Glutamatergic neuron (in vitro differentiated cells): ENCODE measurements around the gene ACKR4. TPM values are rescaled to one million over a fixed set of nuclear protein-coding genes. Genes with fewer than 3 reads are reported as not detected.
"Not testable (repeated sequence)": the region's sequence is repeated elsewhere in the genome, so short reads cannot be mapped to it uniquely, and the experiment has no call there.

Source experiments
- DNase-seq: peaks from one replicate; pipeline ENCODE4 v3.0.0; 2022
- H3K27ac Mint-ChIP-seq: one replicate; pipeline ENCODE4 v1.8.0; 2020; ENCODE audit warnings: mild to moderate bottlenecking, mixed read lengths, inconsistent platforms; ENCODE audit not compliant: unreplicated experiment
- H3K27me3 Mint-ChIP-seq: one replicate; pipeline ENCODE4 v1.8.0; 2020; ENCODE audit warnings: mild to moderate bottlenecking, moderate library complexity, mixed read lengths, inconsistent platforms; ENCODE audit not compliant: unreplicated experiment
- H3K36me3 Mint-ChIP-seq: one replicate; pipeline ENCODE4 v1.8.0; 2020; ENCODE audit warnings: mild to moderate bottlenecking, mixed read lengths, inconsistent platforms; ENCODE audit not compliant: unreplicated experiment
- H3K4me1 Mint-ChIP-seq: one replicate; pipeline ENCODE4 v1.8.0; 2020; ENCODE audit warnings: mild to moderate bottlenecking, low read depth, mixed read lengths, inconsistent platforms; ENCODE audit not compliant: unreplicated experiment
- H3K4me3 Mint-ChIP-seq: one replicate; pipeline ENCODE4 v1.8.0; 2020; ENCODE audit warnings: mild to moderate bottlenecking, mixed read lengths, inconsistent platforms; ENCODE audit not compliant: unreplicated experiment
- H3K9me3 Mint-ChIP-seq: one replicate; pipeline ENCODE4 v1.8.0; 2020; ENCODE audit warnings: mild to moderate bottlenecking, moderate library complexity, mixed read lengths, inconsistent platforms; ENCODE audit not compliant: unreplicated experiment
- total RNA-seq: library from RNA; stranded (reverse); fragmentation: NEBNext Ultra II Directional; extraction: Animal tissue kit (Norgen Biotek cat#: 25700); gene quantifications from one replicate; pipeline ENCODE4 v1.2.1, GENCODE V29; 2021; ENCODE audit not compliant: unreplicated experiment
- TF ChIP-seq, protein P1 (sequence below): fragments of 200-600 bp; sonication (generic); IDR thresholded peaks from one replicate; pipeline ENCODE4 v1.5.0; 2021; ENCODE audit not compliant: partially characterized antibody, unreplicated experiment

The ACKR4 gene
- total RNA-seq, 1 donor from 2014 or later, result 0.22 TPM

DNA sequence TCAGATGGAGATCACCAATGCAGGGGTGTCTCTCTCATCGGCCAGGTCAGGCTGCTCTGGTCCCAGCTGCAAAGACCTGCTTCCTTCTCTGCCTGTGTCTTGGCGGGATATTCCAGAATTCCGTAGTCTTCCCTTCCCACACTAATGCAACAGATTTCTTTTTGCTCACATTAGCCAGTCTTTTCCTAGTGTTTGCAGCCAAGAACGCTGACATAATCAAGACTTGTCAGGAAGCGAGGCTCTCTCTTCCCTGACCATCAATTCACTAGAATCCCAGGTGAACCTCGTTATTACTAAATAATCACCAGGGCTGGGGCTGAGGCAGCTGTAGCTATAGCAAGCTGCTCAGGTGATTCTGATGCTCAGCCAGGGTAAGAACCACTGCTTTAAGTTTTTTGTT lies 43.2 kb upstream of the ACKR4 start:
- Mint-ChIP-seq H3K4me1 (peaks cover 4% of the 10 kb centered on the region), H3K9me3 (no peaks in the 10 kb centered on the region), H3K27ac (no peak overlapping the region), H3K4me3 (no peak overlapping the region), H3K27me3 (peaks cover 4% of the 10 kb centered on the region), H3K36me3 (no peaks in the 10 kb centered on the region)
- TF ChIP-seq, protein P1, sequence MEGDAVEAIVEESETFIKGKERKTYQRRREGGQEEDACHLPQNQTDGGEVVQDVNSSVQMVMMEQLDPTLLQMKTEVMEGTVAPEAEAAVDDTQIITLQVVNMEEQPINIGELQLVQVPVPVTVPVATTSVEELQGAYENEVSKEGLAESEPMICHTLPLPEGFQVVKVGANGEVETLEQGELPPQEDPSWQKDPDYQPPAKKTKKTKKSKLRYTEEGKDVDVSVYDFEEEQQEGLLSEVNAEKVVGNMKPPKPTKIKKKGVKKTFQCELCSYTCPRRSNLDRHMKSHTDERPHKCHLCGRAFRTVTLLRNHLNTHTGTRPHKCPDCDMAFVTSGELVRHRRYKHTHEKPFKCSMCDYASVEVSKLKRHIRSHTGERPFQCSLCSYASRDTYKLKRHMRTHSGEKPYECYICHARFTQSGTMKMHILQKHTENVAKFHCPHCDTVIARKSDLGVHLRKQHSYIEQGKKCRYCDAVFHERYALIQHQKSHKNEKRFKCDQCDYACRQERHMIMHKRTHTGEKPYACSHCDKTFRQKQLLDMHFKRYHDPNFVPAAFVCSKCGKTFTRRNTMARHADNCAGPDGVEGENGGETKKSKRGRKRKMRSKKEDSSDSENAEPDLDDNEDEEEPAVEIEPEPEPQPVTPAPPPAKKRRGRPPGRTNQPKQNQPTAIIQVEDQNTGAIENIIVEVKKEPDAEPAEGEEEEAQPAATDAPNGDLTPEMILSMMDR, result no peak
- DNase-seq, result no peak

DNA sequence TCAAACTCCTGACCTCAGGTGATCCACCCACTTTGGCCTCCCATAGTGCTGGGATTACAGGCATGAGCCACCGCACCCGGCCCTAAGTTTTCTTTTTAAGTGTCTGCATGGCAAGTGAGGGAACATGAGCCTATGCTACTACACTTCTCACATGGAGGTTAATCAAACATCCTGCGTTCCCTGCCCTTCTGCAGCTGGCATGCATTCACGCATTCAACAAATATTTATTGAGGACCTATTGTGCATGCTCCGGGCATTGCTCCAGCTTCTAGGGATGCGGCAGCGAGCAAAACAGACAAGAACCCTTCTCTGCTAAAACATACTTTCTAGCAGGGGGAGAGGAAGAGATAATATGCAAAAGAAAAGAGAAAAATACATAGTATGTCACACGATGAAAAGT lies 42.6 kb upstream of the ACKR4 start:
- Mint-ChIP-seq H3K4me3 (no peak overlapping the region), H3K9me3 (no peaks in the 10 kb centered on the region), H3K27me3 (peaks cover 4% of the 10 kb centered on the region), H3K27ac (no peak overlapping the region), H3K36me3 (no peaks in the 10 kb centered on the region), H3K4me1 (peaks cover 4% of the 10 kb centered on the region)
- TF ChIP-seq, protein P1, result no peak
- no peak for DNase-seq

DNA sequence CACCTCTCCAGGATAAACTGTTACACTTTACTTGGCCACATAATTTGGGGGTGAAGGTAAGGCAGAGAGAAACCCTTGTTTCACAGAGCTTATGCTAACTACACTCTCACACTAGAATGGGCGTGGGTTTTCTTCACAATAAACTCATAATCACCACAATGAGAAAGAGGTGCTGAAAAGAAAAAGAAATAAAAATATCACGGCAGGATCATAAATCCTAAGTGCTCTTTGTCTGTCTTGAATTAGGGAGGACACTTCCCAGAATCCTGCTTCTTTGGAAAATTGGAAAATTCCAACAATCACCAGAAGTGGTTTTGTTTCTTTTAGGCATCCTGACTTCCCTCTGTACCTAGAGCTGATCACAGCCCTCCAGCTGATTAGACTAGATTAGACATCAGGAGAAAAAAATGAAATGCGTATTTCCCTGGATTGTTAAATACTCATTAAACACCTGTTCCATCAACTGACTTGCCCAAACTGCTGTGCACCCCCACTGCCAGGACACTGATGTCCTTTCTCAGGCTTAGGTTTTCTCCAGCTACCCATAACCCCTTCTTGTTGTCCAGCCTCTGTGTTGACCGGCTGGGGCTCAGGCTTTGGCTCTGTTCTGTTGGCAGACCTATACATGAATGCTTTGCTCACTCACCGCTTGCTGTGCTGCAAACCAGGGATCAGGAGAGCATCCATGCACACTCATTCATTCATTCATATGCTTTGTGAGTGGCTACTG lies 41.6 kb upstream of the ACKR4 start:
- no peak overlapping the region for H3K27ac Mint-ChIP-seq
- peaks cover 4% of the 10 kb centered on the region for H3K27me3 Mint-ChIP-seq
- DNase-seq, result no peak
- H3K9me3 Mint-ChIP-seq, result no peaks in the 10 kb centered on the region
- no peak overlapping the region for H3K4me3 Mint-ChIP-seq
- H3K4me1 Mint-ChIP-seq, result peaks cover 4% of the 10 kb centered on the region
- TF ChIP-seq, protein P1, result no peak
- H3K36me3 Mint-ChIP-seq, result no peaks in the 10 kb centered on the region

DNA sequence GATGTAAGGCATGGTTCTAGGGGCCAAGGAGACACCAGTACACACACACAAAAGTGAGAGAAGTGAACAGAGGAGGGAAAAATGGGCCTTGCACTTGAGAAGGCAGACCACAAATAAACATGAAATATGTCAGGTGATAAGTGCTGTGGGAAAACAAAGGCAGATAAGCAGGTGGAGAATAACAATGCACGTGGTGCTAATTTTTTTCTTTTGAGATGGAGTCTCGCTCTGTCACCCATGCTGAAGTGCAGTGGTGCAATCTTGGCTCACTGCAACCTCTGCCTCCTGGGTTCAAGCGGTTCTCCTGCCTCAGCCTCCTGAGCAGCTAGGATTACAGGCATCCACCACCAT lies 41.1 kb upstream of the ACKR4 start:
- H3K27me3 Mint-ChIP-seq, H3K36me3 Mint-ChIP-seq, H3K4me1 Mint-ChIP-seq, H3K4me3 Mint-ChIP-seq, H3K27ac Mint-ChIP-seq, H3K9me3 Mint-ChIP-seq, DNase-seq: not testable (repeated sequence)

DNA sequence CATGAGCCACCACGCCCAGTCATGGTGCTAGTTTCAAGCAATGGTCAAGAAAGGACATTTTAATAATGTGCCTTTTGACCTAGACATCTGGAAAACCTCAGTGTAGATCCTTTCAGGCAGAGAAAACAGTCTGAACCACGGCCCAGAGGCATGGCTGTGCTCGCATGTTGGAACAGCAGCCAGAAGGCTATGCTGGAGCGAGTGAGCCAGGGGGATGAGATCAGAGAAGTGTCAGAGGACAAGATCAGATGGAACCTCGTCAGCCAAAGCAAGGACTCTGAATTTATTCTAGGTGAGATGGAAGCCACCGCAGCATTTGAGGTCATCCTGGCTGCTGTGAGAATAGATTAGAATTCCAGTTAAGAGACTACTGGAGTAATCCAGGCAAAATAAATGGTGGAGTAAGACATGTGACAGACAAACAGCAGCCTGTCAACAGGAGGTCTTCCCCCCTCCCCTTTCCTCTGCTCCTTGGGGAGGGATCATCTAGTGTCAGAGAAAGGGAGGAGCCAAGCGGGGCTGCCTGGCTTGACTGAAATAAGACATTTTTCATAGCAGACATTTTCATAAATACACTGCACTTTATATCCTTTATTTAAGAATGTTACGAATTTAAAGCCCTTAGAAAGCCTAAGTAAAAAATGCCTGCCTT lies 40.4 kb upstream of the ACKR4 start:
- Mint-ChIP-seq H3K27me3 (peaks cover 4% of the 10 kb centered on the region), H3K27ac (no peak overlapping the region), H3K4me3 (no peak overlapping the region), H3K9me3 (no peaks in the 10 kb centered on the region), H3K4me1 (peaks cover 4% of the 10 kb centered on the region), H3K36me3 (no peaks in the 10 kb centered on the region)
- TF ChIP-seq, protein P1, result no peak
- no peak for DNase-seq
